NB4 (cell line): ENCODE results near the gene CEP76.
"Not testable (repeated sequence)": the region's sequence is repeated elsewhere in the genome, so short reads cannot be mapped to it uniquely, and the experiment has no call there.

ENCODE experiments used
- DNase-seq: peaks from one replicate; pipeline ENCODE4 v3.0.0; 2010; ENCODE audit warnings: low read depth
- H3K4me3 ChIP-seq: one replicate; pipeline ENCODE4 v1.5.1; 2011; ENCODE audit warnings: mild to moderate bottlenecking, low read depth, low read length, moderate library complexity
- CTCF ChIP-seq: IDR thresholded peaks from one replicate; pipeline ENCODE4 v1.5.1; 2012; ENCODE audit warnings: low read depth, low read length
- MAX ChIP-seq: IDR thresholded peaks from 2 replicates; pipeline ENCODE4 v1.6.1; 2011; ENCODE audit warnings: low read depth, low read length
- MYC ChIP-seq: IDR thresholded peaks from 2 replicates; pipeline ENCODE4 v1.6.1; 2011; ENCODE audit warnings: low read depth, low read length
- POLR2A ChIP-seq: IDR thresholded peaks from 2 replicates; pipeline ENCODE4 v1.6.1; 2011; ENCODE audit warnings: mild to moderate bottlenecking; ENCODE audit not compliant: insufficient read length; ENCODE audit errors: extremely low read depth

The CEP76 gene

GRCh38 chr18:12647773-12648172, 54.8 kb downstream of the CEP76 start:
- TF ChIP-seq CTCF (no peak), MAX (no peak), MYC (no peak), POLR2A (no peak)
- no peak for DNase-seq
- no peak overlapping the region for H3K4me3 ChIP-seq

- no peak for DNase-seq
- H3K4me3 ChIP-seq: no peak overlapping the region
- TF ChIP-seq CTCF (no peak), MAX (no peak), MYC (no peak), POLR2A (no peak)
Measured at GRCh38 chr18:12645751-12646203, 56.7 kb downstream of the CEP76 start.

GRCh38 chr18:12645254-12645653, 57.3 kb downstream of the CEP76 start:
- DNase-seq: no peak
- H3K4me3 ChIP-seq: no peak overlapping the region
- TF ChIP-seq MAX: no peak
- TF ChIP-seq POLR2A: no peak
- no peak for TF ChIP-seq CTCF
- no peak for TF ChIP-seq MYC

- DNase-seq, H3K4me3 ChIP-seq: not testable (repeated sequence)
Measured at GRCh38 chr18:12643756-12644155, 58.8 kb downstream of the CEP76 start.

- DNase-seq: no peak
- no peak overlapping the region for H3K4me3 ChIP-seq
- TF ChIP-seq CTCF (no peak), MAX (no peak), POLR2A (no peak), MYC (no peak)
Measured at GRCh38 chr18:12640881-12641200, 61.7 kb downstream of the CEP76 start.

- H3K4me3 ChIP-seq: no peak overlapping the region
- TF ChIP-seq POLR2A: no peak
- no peak for TF ChIP-seq MAX
- no peak for TF ChIP-seq MYC
- TF ChIP-seq CTCF: no peak
Measured at GRCh38 chr18:12639990-12640880, 62.3 kb downstream of the CEP76 start.

More at GRCh38 chr18:12639990-12640880, 62.3 kb downstream of the CEP76 start:
- no peak for DNase-seq
